Muscle of leg (tissue), 11 donors: ENCODE results near the gene C1orf53. TPM values are rescaled to one million over a fixed set of nuclear protein-coding genes. Genes with fewer than 3 reads are reported as not detected.

Source experiments
- DNase-seq: peaks from one replicate; pipeline ENCODE4 v3.0.0; 2013
- H3K27ac ChIP-seq: one replicate; pipeline ENCODE4 v1.5.1; 2013; ENCODE audit warnings: mild to moderate bottlenecking, low read length, control low read depth
- H3K27me3 ChIP-seq: one replicate; pipeline ENCODE4 v1.6.1; 2013; ENCODE audit warnings: low read length; ENCODE audit not compliant: control insufficient read depth, insufficient read depth
- H3K36me3 ChIP-seq: one replicate; pipeline ENCODE4 v1.6.1; 2013; ENCODE audit warnings: low read length; ENCODE audit not compliant: control insufficient read depth, insufficient read depth
- H3K4me1 ChIP-seq: one replicate; pipeline ENCODE4 v1.6.1; 2013; ENCODE audit warnings: low read length; ENCODE audit not compliant: control insufficient read depth, insufficient read depth
- H3K4me3 ChIP-seq: one replicate; pipeline ENCODE4 v1.5.1; 2013; ENCODE audit warnings: low read length, control low read depth
- H3K9me3 ChIP-seq: replicated peaks from 2 replicates; pipeline ENCODE4 v1.6.1; 2013; ENCODE audit warnings: low read depth, low read length; ENCODE audit not compliant: control insufficient read depth
- WGBS: methylation state at CpG from one replicate; pipeline ENCODE4 v1.1.5; 2013; ENCODE audit warnings: missing lambda C conversion rate; ENCODE audit not compliant: insufficient coverage; 5-methylcytosine and 5-hydroxymethylcytosine counted together
- polyA plus RNA-seq, 8 donors: library from polyadenylated mRNA; unstranded; fragments of 120-200 nt; gene quantifications; one replicate each; pipeline versions ENCODE4 v1.2.1 to v1.2.3, GENCODE V29; 2013; ENCODE audit warnings: inconsistent platforms in 1 of 8, low replicate concordance in 1 of 8; ENCODE audit not compliant: insufficient read length in 8 of 8, insufficient read depth in 1 of 8
- total RNA-seq: library from RNA; stranded (reverse); fragments of 120-200 nt; gene quantifications from one replicate; pipeline ENCODE4 v1.2.4, GENCODE V29; 2013

C1orf53 gene
- total and polyA plus RNA-seq, 9 donors: 1.5 to 2.9 (median 2.4) TPM

GRCh38 chr1:197905699-197906351 lies 3.4 kb downstream of the C1orf53 start:
- Histone ChIP-seq H3K27ac (no peak overlapping the region), H3K9me3 (no peaks in the 10 kb centered on the region), H3K4me1 (peaks cover 8% of the 10 kb centered on the region), H3K27me3 (peaks cover 48% of the 10 kb centered on the region), H3K4me3 (no peak overlapping the region), H3K36me3 (no peaks in the 10 kb centered on the region)
- DNase-seq: no peak
- WGBS: 51% methylated on average over 3 of the region's 5 CpGs

DNA sequence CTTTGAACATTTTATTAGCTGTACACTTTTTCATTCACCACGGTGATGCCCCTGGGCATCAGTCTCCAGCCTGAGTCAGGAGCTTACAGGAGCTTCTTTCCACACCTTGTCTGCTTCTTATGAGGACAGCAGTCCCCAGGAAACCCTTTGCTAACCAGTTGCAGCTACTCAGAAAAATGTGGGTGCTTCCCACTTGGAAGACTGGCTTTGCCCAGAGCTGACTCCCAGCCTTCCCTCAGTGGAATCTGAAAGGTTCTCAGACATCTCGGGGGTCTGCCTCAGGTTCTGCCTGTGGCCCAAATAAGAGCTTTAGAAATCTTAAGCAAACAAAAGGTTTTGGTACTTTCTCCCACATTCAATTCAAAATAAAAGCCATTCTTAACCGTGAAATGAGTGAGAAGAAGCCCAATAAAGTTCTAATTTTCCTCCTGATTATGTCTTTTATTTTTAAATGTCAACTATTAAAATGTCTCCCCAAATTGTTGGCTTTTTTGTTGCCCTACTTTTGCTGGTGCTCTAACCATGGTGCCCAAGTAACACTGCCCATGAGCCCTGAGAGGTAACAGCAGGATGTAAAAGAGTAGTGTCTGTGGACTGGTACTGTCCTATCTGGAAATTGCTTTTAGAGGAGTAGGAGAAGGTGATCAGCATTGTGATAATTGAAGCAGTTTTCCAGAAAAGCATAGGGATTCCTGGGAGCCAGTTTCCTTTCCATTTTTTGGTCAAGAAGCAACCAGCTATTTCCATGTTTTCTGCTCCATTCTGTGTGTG lies 5.6 kb downstream of the C1orf53 start:
- Histone ChIP-seq H3K4me1 (peaks cover 26% of the 10 kb centered on the region), H3K27me3 (peaks cover 70% of the 10 kb centered on the region), H3K27ac (no peak overlapping the region), H3K9me3 (no peaks in the 10 kb centered on the region), H3K36me3 (no peaks in the 10 kb centered on the region), H3K4me3 (no peak overlapping the region)
- no peak for DNase-seq
- WGBS: 22% methylated on average over 2 of the region's 3 CpGs

GRCh38 chr1:197908716-197909220 lies 6.3 kb downstream of the C1orf53 start:
- Histone ChIP-seq H3K4me3 (no peak overlapping the region), H3K4me1 (peaks cover 32% of the 10 kb centered on the region), H3K9me3 (no peaks in the 10 kb centered on the region), H3K36me3 (no peaks in the 10 kb centered on the region), H3K27me3 (peaks cover 77% of the 10 kb centered on the region), H3K27ac (no peak overlapping the region)
- DNase-seq: no peak
- WGBS: 2% methylated on average over 8 of the region's 14 CpGs

DNA sequence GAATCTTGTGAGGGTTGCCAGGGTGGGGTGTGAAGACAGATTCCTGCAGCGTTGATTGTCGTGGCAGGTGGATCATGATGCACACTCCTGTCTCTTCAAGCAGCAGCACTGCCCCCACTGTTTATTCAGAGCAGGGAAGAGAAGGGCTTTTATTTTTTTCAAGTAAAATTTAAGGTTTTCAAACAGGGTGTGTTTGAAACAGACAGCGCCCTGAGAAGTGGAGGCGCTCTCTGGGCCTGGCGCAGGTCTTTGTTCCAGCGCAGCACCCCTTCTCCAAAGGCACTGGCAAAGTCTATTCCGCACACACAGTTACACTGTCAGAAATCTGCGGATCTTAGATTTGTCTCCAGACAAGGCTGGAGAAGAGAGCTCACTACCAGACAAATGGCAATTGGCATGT lies 7.0 kb downstream of the C1orf53 start:
- no peak overlapping the region for H3K4me3 ChIP-seq
- no peak overlapping the region for H3K27ac ChIP-seq
- H3K36me3 ChIP-seq: no peaks in the 10 kb centered on the region
- DNase-seq: no peak
- H3K27me3 ChIP-seq: peaks cover 78% of the 10 kb centered on the region
- 26% methylated on average over 6 of the region's 8 CpGs for WGBS
- H3K9me3 ChIP-seq: no peaks in the 10 kb centered on the region
- H3K4me1 ChIP-seq: peaks cover 33% of the 10 kb centered on the region

- H3K27me3 ChIP-seq: peaks cover 86% of the 10 kb centered on the region
- peaks cover 38% of the 10 kb centered on the region for H3K4me1 ChIP-seq
- H3K4me3 ChIP-seq: no peak overlapping the region
- no peak overlapping the region for H3K27ac ChIP-seq
- DNase-seq: no peak
- no peaks in the 10 kb centered on the region for H3K9me3 ChIP-seq
- WGBS: 10% methylated on average over 29 of the region's 37 CpGs
- no peaks in the 10 kb centered on the region for H3K36me3 ChIP-seq
Observed at GRCh38 chr1:197910120-197910991, 7.9 kb downstream of the C1orf53 start.

GRCh38 chr1:197911111-197911856 lies 8.9 kb downstream of the C1orf53 start:
- Histone ChIP-seq H3K27ac (no peak overlapping the region), H3K9me3 (no peaks in the 10 kb centered on the region), H3K27me3 (peaks cover 90% of the 10 kb centered on the region), H3K36me3 (no peaks in the 10 kb centered on the region), H3K4me1 (peaks cover 47% of the 10 kb centered on the region), H3K4me3 (no peak overlapping the region)
- DNase-seq: no peak
- WGBS: under 1% methylated on average over 39 of the region's 47 CpGs

DNA sequence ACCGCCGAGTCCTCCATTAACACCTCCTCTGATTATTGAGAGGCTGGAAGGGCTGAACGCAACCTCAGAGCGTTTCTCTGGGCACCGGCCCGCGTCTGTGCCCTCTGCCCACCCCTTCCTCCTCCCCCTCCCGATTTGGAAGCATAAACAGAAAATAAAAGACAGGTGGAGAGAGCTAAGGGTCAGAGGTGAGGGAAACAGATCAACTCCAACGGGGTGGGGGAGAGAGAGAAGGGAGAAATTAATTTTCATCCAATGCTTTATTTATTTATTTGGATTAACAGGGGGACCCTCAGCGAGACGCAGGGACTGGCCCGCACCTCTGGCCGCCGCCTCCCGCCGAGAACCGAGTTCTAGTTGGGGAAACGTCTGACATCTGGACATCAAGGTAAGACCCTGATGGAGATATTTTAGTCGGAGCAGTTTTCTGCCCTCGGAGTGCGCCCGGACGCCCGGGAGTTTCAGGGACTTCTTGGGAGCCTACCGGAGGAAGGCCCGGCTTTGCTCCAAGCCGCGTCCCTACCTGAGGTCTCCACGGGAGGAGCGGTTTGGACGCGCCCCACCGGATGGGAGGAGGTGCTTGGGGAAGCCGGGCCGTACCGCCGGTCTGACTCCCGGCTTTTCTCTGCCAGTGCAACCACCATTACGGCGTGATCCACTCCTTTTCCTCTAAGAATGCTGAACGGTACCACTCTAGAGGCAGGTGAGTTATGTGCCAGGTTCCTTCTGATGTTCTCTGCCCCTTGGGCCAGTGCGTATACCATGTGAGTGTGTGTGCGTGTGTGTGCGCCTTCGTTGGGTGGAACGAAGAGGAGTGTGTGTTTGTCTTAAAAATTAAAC lies 9.6 kb downstream of the C1orf53 start:
- Histone ChIP-seq H3K27me3 (peaks cover 97% of the 10 kb centered on the region), H3K4me1 (peaks cover 54% of the 10 kb centered on the region), H3K36me3 (no peaks in the 10 kb centered on the region), H3K4me3 (no peak overlapping the region), H3K9me3 (no peaks in the 10 kb centered on the region), H3K27ac (no peak overlapping the region)
- DNase-seq: no peak
- WGBS: 0% methylated on average over 17 of the region's 46 CpGs

DNA sequence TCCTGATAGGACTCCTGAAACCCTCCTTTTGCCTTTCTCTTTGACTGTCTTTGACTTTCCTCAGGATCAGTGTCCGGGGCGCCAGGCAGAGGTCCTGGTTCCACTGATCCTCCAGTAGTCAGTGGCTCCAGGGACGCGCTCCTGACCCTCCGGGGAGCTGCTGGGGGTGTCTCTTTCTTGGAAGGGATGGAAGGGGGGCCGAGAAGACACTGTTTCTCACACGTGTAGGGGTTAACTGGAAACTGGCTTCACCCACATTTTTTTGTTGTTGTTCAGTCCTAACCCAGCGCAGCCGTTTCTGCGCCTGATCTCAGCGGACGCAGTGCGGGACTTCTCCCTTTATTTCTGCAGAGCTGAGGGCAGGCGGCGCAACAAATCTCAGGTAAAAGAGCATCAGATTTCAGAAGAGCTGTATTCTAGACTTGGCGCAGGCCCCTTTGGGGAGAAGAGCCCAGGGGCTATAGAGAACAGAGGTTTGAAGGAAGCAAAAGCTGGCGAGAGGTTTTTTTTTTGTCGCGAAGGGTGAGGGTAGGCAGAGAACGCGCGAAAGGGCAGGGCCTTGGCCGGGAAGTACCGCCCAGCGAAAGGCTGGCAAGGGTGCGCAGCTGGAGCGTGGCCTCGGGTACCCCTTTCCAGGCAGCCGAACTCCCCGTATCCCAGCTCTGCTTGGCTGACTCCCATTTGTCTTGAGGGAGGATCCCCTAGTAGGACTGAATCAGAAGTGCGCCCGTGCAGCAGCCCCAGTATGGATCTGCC lies 10.5 kb downstream of the C1orf53 start:
- peaks cover 62% of the 10 kb centered on the region for H3K4me1 ChIP-seq
- no peak overlapping the region for H3K4me3 ChIP-seq
- no peaks in the 10 kb centered on the region for H3K36me3 ChIP-seq
- DNase-seq: no peak
- H3K9me3 ChIP-seq: no peaks in the 10 kb centered on the region
- H3K27me3 ChIP-seq: peaks cover 99% of the 10 kb centered on the region
- no peak overlapping the region for H3K27ac ChIP-seq
- 9% methylated on average over 30 of the region's 32 CpGs for WGBS
